Fibroblast of villous mesenchyme (primary cell): ENCODE measurements around the gene SDHA. TPM values are rescaled to one million over a fixed set of nuclear protein-coding genes. Genes with fewer than 3 reads are reported as not detected.

Source experiments
- DNase-seq: peaks from one replicate; pipeline ENCODE4 v3.0.0-alpha.2; 2010; ENCODE audit warnings: low read depth
- H3K4me3 ChIP-seq: 2 replicates; pipeline ENCODE4 v1.5.1; 2011; ENCODE audit warnings: low read depth, mild to moderate bottlenecking, low read length
- CTCF ChIP-seq: IDR thresholded peaks from 2 replicates; pipeline ENCODE4 v1.5.1; 2012; ENCODE audit warnings: low read depth, mild to moderate bottlenecking, low read length; ENCODE audit not compliant: insufficient read depth
- total RNA-seq: library from RNA; depleted of rRNA; stranded (reverse); fragments of >200 nt; gene quantifications from 2 replicates; pipeline ENCODE4 v1.2.3, GENCODE V29; 2012

SDHA gene
- total RNA-seq: 84.4 and 87.2 TPM in 2 replicates

GRCh38 chr5:217494-218456, at the start of gene SDHA, which contains the start of gene CCDC127:
SDHA (plus strand) TSS chr5:218320; CDS start chr5:218356, 36 bp downstream.
CCDC127 (minus strand) TSS chr5:218153; CDS start chr5:216849, 1,304 bp downstream.
- TF ChIP-seq CTCF: peak; percentile 27
- peak; percentile 91 for DNase-seq

GRCh38 chr5:169071-169727, 48.9 kb upstream of the SDHA start:
- DNase-seq: peak; percentile 72
- no peak overlapping the region for H3K4me3 ChIP-seq

More at GRCh38 chr5:217494-218456, at the start of gene SDHA, which contains the start of gene CCDC127:
- H3K4me3 ChIP-seq: peak within 1 kb of the TSS; percentile 92

GRCh38 chr5:169728-170094, 48.4 kb upstream of the SDHA start:
- DNase-seq: no peak
- no peak for TF ChIP-seq CTCF
- no peak overlapping the region for H3K4me3 ChIP-seq

More at GRCh38 chr5:169071-169727, 48.9 kb upstream of the SDHA start:
- no peak for TF ChIP-seq CTCF

- H3K4me3 ChIP-seq: no peak overlapping the region
- TF ChIP-seq CTCF: no peak
- DNase-seq: no peak
These were observed 46.9 kb upstream of the SDHA start for GRCh38 chr5:170971-171800.

GRCh38 chr5:171801-172331, 46.3 kb upstream of the SDHA start:
- no peak overlapping the region for H3K4me3 ChIP-seq
- TF ChIP-seq CTCF: no peak
- DNase-seq: no peak

GRCh38 chr5:172421-172820, 45.7 kb upstream of the SDHA start:
- H3K4me3 ChIP-seq: no peak overlapping the region
- no peak for TF ChIP-seq CTCF
- no peak for DNase-seq
